Measurements from ENCODE around the gene SLC26A6. TPM values are rescaled to one million over a fixed set of nuclear protein-coding genes. Genes with fewer than 3 reads are reported as not detected.

SLC26A6 gene
- polyA plus RNA-seq, 1 of the 3 experiments (the other 2 are of a cell fraction), result 31.9 TPM

GRCh38 chr3:48681974-48682610 is 46.8 kb upstream of the SLC26A6 start:
- Histone ChIP-seq H3K9ac (no peak overlapping the region), H3K9me2 (no peaks in the 10 kb centered on the region), H3K27ac (ENCODE audit: low read depth in 2 of 2, low read length in 1 of 2) (peak overlapping the region in 1 of 2 experiments; percentile 82; a peak in 1 of 4 replicates), H3F3A (replicated peaks; ENCODE audit: insufficient read depth) (peaks cover 6% of the 10 kb centered on the region), H4K20me1 (ENCODE audit: insufficient read depth) (peaks cover 9% of the 10 kb centered on the region), H3K36me3 (replicated peaks in 1 of 2; ENCODE audit: control insufficient read depth in 1 of 2, insufficient read depth in 2 of 2, low read length in 1 of 2) (peaks cover 0 to 39% of the 10 kb centered on the region in 2 experiments), H3K4me2 (no peak overlapping the region), H2AFZ (ENCODE audit: low read depth) (no peak overlapping the region), H3K4me1 (ENCODE audit: control insufficient read depth in 1 of 2, insufficient read depth in 2 of 2, low read depth in 1 of 2, low read length in 1 of 2) (peaks cover 20 to 39% of the 10 kb centered on the region in 2 experiments), H3K79me2 (ENCODE audit: insufficient read depth) (peaks cover 26% of the 10 kb centered on the region), H3K9me3 (no peaks in the 10 kb centered on the region), H3K4me3 (ENCODE audit: low read depth in 2 of 2, low read length in 1 of 2) (no peak overlapping the region), H3K27me3 (ENCODE audit: insufficient read depth) (no peaks in the 10 kb centered on the region)
- WGBS (ENCODE audit: low lambda C conversion rate), result 98% methylated on average over 15 of the region's 17 CpGs
- DNase-seq, result no peak
- TF ChIP-seq MAX (IDR thresholded peaks at IDR 0.05; ENCODE audit: low read depth), result no peak
- no peak for TF ChIP-seq ZBTB33 (IDR thresholded peaks at IDR 0.05; ENCODE audit: borderline replicate concordance, low read depth)
- no peak for TF ChIP-seq GATA2 (CRISPR knock-in tag; IDR thresholded peaks at IDR 0.05)
- no peak for TF ChIP-seq REST (IDR thresholded peaks at IDR 0.05; ENCODE audit: low read depth, low read length)
- TF ChIP-seq MEF2A (IDR thresholded peaks at IDR 0.05; ENCODE audit: borderline replicate concordance, low read depth), result no peak
- no peak for TF ChIP-seq JUND (IDR thresholded peaks at IDR 0.05)
- TF ChIP-seq RXRA (IDR thresholded peaks at IDR 0.05; ENCODE audit: borderline replicate concordance, low read depth), result no peak
- no peak for TF ChIP-seq EZH2phosphoT487 (IDR thresholded peaks at IDR 0.05; ENCODE audit: borderline replicate concordance, low read depth)
- no peak for TF ChIP-seq EP300 (IDR thresholded peaks at IDR 0.05; ENCODE audit: borderline replicate concordance in 1 of 2, low read depth in 1 of 2, low read length in 1 of 2)
- TF ChIP-seq CHD2 (IDR thresholded peaks at IDR 0.05; ENCODE audit: low read length, partially characterized antibody), result no peak
- no peak for TF ChIP-seq FOXJ3 (CRISPR knock-in tag; IDR thresholded peaks at IDR 0.05)
- no peak for TF ChIP-seq PBX3 (IDR thresholded peaks at IDR 0.05)
- TF ChIP-seq NFIC (IDR thresholded peaks at IDR 0.05; ENCODE audit: borderline replicate concordance), result no peak
- TF ChIP-seq USF2 (IDR thresholded peaks at IDR 0.05; ENCODE audit: borderline replicate concordance, low read depth, low read length), result no peak
- no peak for TF ChIP-seq RCOR1 (IDR thresholded peaks at IDR 0.05; ENCODE audit: low read length)
- TF ChIP-seq YY1 (IDR thresholded peaks at IDR 0.05; ENCODE audit: low read depth), result no peak
- TF ChIP-seq TAF1 (IDR thresholded peaks at IDR 0.05; ENCODE audit: borderline replicate concordance, low read depth, low read length), result no peak
- TF ChIP-seq TCF12 (IDR thresholded peaks at IDR 0.05), result no peak
- TF ChIP-seq IRF3 (IDR thresholded peaks at IDR 0.05; ENCODE audit: low read depth, low read length), result no peak
- TF ChIP-seq RAD21 (IDR thresholded peaks at IDR 0.05; ENCODE audit: low read length), result no peak
- POLR2A ChIA-PET, result interaction anchor here (1.3 kb wide), 1 partner anchor 19 kb away, joined by 6 read pairs; no protein-coding TSS in a partner anchor
- CTCF ChIA-PET, result interaction anchor here (4.0 kb wide), 1 partner anchor 18 kb away, joined by 28 read pairs; the partner anchor contains the start of gene CELSR3

All from SK-N-SH (cell line).